ENCODE results near the gene PNPLA8. TPM values are rescaled to one million over a fixed set of nuclear protein-coding genes. Genes with fewer than 3 reads are reported as not detected.

PNPLA8 gene
- polyA plus RNA-seq, 1 donor from 2014 or later: 85.1 TPM

DNA sequence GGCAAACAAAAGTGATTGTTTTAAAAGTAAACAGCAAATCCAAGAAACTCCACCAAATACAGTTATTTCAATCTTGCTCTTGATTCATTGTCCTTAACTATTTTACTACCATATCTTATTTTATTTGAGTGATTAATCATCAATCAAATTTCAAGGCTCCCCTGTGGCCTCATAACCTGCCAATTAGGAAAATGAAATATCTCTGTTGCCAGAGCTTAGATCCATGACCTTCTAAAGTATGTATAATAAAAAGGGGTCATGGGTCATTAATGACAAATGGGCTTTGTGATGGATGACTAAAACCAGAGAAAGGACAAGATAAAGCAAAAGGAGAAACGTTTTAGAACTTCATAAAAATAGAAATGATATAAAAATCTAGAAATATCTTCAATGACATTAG, 98.2 kb downstream of the PNPLA8 start:
- no peaks in the 10 kb centered on the region for H3K36me3 ChIP-seq (ENCODE audit: insufficient read depth, low read length)
- H3K79me2 ChIP-seq (replicated peaks; ENCODE audit: insufficient read depth, low read length): peaks cover 30% of the 10 kb centered on the region
- no peaks in the 10 kb centered on the region for H3F3A ChIP-seq (ENCODE audit: insufficient read depth, low read length, poor library complexity, severe bottlenecking)
- TF ChIP-seq SMC3 (conservative IDR thresholded peaks at IDR 0.05; ENCODE audit: poor library complexity): no peak
- no peak for TF ChIP-seq RAD21 (conservative IDR thresholded peaks at IDR 0.05)
- no peak for TF ChIP-seq MXI1 (conservative IDR thresholded peaks at IDR 0.05; ENCODE audit: poor library complexity, severe bottlenecking)
- TF ChIP-seq EP300 (conservative IDR thresholded peaks at IDR 0.05; ENCODE audit: poor library complexity, severe bottlenecking): no peak
- TF ChIP-seq, protein P1, sequence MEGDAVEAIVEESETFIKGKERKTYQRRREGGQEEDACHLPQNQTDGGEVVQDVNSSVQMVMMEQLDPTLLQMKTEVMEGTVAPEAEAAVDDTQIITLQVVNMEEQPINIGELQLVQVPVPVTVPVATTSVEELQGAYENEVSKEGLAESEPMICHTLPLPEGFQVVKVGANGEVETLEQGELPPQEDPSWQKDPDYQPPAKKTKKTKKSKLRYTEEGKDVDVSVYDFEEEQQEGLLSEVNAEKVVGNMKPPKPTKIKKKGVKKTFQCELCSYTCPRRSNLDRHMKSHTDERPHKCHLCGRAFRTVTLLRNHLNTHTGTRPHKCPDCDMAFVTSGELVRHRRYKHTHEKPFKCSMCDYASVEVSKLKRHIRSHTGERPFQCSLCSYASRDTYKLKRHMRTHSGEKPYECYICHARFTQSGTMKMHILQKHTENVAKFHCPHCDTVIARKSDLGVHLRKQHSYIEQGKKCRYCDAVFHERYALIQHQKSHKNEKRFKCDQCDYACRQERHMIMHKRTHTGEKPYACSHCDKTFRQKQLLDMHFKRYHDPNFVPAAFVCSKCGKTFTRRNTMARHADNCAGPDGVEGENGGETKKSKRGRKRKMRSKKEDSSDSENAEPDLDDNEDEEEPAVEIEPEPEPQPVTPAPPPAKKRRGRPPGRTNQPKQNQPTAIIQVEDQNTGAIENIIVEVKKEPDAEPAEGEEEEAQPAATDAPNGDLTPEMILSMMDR (IDR thresholded peaks at IDR 0.05; ENCODE audit: poor library complexity, severe bottlenecking): no peak
- TF ChIP-seq EZH2 (IDR thresholded peaks at IDR 0.05; ENCODE audit: borderline replicate concordance, insufficient read depth, low read length, poor library complexity, severe bottlenecking): no peak
- TF ChIP-seq TAF1 (IDR thresholded peaks at IDR 0.05; ENCODE audit: low read depth): no peak
- TF ChIP-seq, protein P2, sequence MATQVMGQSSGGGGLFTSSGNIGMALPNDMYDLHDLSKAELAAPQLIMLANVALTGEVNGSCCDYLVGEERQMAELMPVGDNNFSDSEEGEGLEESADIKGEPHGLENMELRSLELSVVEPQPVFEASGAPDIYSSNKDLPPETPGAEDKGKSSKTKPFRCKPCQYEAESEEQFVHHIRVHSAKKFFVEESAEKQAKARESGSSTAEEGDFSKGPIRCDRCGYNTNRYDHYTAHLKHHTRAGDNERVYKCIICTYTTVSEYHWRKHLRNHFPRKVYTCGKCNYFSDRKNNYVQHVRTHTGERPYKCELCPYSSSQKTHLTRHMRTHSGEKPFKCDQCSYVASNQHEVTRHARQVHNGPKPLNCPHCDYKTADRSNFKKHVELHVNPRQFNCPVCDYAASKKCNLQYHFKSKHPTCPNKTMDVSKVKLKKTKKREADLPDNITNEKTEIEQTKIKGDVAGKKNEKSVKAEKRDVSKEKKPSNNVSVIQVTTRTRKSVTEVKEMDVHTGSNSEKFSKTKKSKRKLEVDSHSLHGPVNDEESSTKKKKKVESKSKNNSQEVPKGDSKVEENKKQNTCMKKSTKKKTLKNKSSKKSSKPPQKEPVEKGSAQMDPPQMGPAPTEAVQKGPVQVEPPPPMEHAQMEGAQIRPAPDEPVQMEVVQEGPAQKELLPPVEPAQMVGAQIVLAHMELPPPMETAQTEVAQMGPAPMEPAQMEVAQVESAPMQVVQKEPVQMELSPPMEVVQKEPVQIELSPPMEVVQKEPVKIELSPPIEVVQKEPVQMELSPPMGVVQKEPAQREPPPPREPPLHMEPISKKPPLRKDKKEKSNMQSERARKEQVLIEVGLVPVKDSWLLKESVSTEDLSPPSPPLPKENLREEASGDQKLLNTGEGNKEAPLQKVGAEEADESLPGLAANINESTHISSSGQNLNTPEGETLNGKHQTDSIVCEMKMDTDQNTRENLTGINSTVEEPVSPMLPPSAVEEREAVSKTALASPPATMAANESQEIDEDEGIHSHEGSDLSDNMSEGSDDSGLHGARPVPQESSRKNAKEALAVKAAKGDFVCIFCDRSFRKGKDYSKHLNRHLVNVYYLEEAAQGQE (IDR thresholded peaks at IDR 0.05; ENCODE audit: borderline replicate concordance): no peak
- TF ChIP-seq POLR2AphosphoS5 (IDR thresholded peaks at IDR 0.05): no peak
- no peak overlapping the region for H3K27ac ChIP-seq (ENCODE audit: low read length)
- H3K4me3 ChIP-seq (ENCODE audit: low read length): no peak overlapping the region
- H3K9ac ChIP-seq (ENCODE audit: low read length): no peak overlapping the region
- H4K20me1 ChIP-seq (ENCODE audit: insufficient read depth): no peaks in the 10 kb centered on the region
- no peaks in the 10 kb centered on the region for H3K9me2 ChIP-seq (ENCODE audit: insufficient read depth, low read length)
- H3K4me2 ChIP-seq (ENCODE audit: low read length): no peak overlapping the region
- H3K9me3 ChIP-seq (ENCODE audit: low read length): no peaks in the 10 kb centered on the region
- H3K27me3 ChIP-seq (ENCODE audit: insufficient read depth, low read depth, low read length): no peaks in the 10 kb centered on the region
- no peak overlapping the region for H2AFZ ChIP-seq (ENCODE audit: low read depth, low read length)

DNA sequence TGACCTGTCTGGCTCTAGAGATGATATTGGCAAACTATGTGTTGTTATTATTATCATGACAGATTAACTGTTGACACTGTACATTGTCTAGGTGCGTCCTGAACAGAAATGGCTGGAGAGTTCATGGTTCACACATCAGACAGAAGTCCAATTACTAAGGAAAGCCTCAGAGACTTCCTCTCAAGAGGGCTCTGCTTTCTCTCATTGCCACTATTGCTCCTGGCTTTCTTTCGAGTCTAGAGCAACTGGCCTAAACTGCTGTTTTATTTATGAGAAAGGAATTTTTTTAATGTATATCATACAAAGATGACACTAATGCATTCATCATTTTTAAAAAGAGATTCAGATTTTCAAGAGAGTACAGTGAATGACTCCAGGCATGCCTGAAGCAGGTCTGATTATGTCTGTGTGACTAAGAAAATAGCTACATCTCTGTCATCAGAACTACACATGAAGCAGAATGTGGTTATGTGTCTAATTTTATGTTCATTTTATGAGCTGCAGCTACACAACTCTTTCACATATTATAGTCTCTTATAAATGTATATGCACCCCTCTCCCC, 100.1 kb downstream of the PNPLA8 start:
- peak overlapping the region; percentile 45 for H3K4me3 ChIP-seq (ENCODE audit: low read length)
- H3K9me3 ChIP-seq (ENCODE audit: low read length): no peaks in the 10 kb centered on the region
- no peaks in the 10 kb centered on the region for H3K36me3 ChIP-seq (ENCODE audit: insufficient read depth, low read length)
- peak overlapping the region; percentile 53 for H3K27ac ChIP-seq (ENCODE audit: low read length)
- H3K79me2 ChIP-seq (replicated peaks; ENCODE audit: insufficient read depth, low read length): peaks cover 28% of the 10 kb centered on the region
- no peaks in the 10 kb centered on the region for H3K27me3 ChIP-seq (ENCODE audit: insufficient read depth, low read depth, low read length)
- H3F3A ChIP-seq (ENCODE audit: insufficient read depth, low read length, poor library complexity, severe bottlenecking): no peaks in the 10 kb centered on the region
- no peak overlapping the region for H2AFZ ChIP-seq (ENCODE audit: low read depth, low read length)
- no peaks in the 10 kb centered on the region for H3K9me2 ChIP-seq (ENCODE audit: insufficient read depth, low read length)
- no peaks in the 10 kb centered on the region for H4K20me1 ChIP-seq (ENCODE audit: insufficient read depth)
- H3K9ac ChIP-seq (ENCODE audit: low read length): peak overlapping the region; percentile 23
- no peak for TF ChIP-seq POLR2AphosphoS5 (IDR thresholded peaks at IDR 0.05)
- no peak for TF ChIP-seq SMC3 (conservative IDR thresholded peaks at IDR 0.05; ENCODE audit: poor library complexity)
- TF ChIP-seq RAD21 (conservative IDR thresholded peaks at IDR 0.05): no peak
- no peak for TF ChIP-seq EP300 (conservative IDR thresholded peaks at IDR 0.05; ENCODE audit: poor library complexity, severe bottlenecking)
- H3K4me2 ChIP-seq (ENCODE audit: low read length): peak overlapping the region; percentile 69

Data from neural cell (in vitro differentiated cells).